Right lobe of liver (tissue), 6 donors: ENCODE measurements around the gene METTL25B. TPM values are rescaled to one million over a fixed set of nuclear protein-coding genes. Genes with fewer than 3 reads are reported as not detected.

ENCODE experiments used
- ATAC-seq, 4 donors: fragments of 200-7000 bp; cut with Tn5 transposase; one replicate each; pipeline ENCODE4 v1.9.1; 2020; ENCODE audit warnings: mild to moderate bottlenecking in 4 of 4, moderate library complexity in 4 of 4
- DNase-seq, 3 donors: peaks; one replicate each; pipeline ENCODE4 v3.0.0-alpha.2; 2020
- H3K27ac ChIP-seq, 3 donors: fragments of 200-600 bp; one replicate each; pipeline ENCODE4 v1.8.0; 2022
- H3K27me3 ChIP-seq, 2 donors: fragments of 200-600 bp; one replicate each; pipeline ENCODE4 v1.8.0; 2022
- H3K36me3 ChIP-seq, 4 donors: fragments of 200-600 bp; sonication (generic) in 1 of 4; one replicate each; pipeline versions ENCODE4 v1.5.1 to v1.8.0; 2017 to 2022; ENCODE audit warnings: control low read depth in 1 of 4
- H3K4me1 ChIP-seq, 4 donors: fragments of 200-600 bp; sonication (generic) in 1 of 4; one replicate each; pipeline versions ENCODE4 v1.5.1 to v1.8.0; 2017 to 2022; ENCODE audit warnings: control low read depth in 1 of 4
- H3K4me3 ChIP-seq, 3 donors: fragments of 200-600 bp; one replicate each; pipeline ENCODE4 v1.8.0; 2022
- H3K9me3 ChIP-seq, 4 donors: fragments of 200-600 bp; sonication (generic) in 1 of 4; one replicate each; pipeline versions ENCODE4 v1.5.1 to v1.8.0; 2017 to 2022; ENCODE audit warnings: control low read depth in 1 of 4
- POLR2A ChIP-seq: fragments of 450-650 bp; IDR thresholded peaks from one replicate; pipeline ENCODE4 v1.6.1; 2017; ENCODE audit warnings: antibody characterized with exemption, mild to moderate bottlenecking
- WGBS: methylation state at CpG from one replicate; pipeline ENCODE4 v1.1.6; 2018; ENCODE audit warnings: low coverage, low lambda C conversion rate; ENCODE audit not compliant: insufficient coverage; ENCODE audit errors: missing lambda C conversion rate; 5-methylcytosine and 5-hydroxymethylcytosine counted together
- intact Hi-C, 2 donors: fragments of 100-400 bp; cut with DNase I; formaldehyde crosslinking; loops; one replicate each; pipeline versions ENCODE4 v1.11.2 to v1.14.1; 2022
- total RNA-seq, 6 experiments: library from RNA; depleted of rRNA in 2 of 6; stranded (reverse); fragments of >200 nt in 2 of 6; fragmentation: NEBNext Ultra II Directional in 3 of 6; extraction: Animal tissue kit (Norgen Biotek cat#: 25700) in 3 of 6; gene quantifications; one replicate each; pipeline versions ENCODE4 v1.1.0 to v1.2.4, GENCODE V29; 2016 to 2023
- TF ChIP-seq, protein P1 (sequence below), 4 donors: fragments of 200-600 bp in 3 of 4; fragments of 450-650 bp in 1 of 4; IDR thresholded peaks; one replicate each; pipeline versions ENCODE4 v1.5.1 to v1.8.0; 2016 to 2022; ENCODE audit warnings: antibody characterized with exemption in 4 of 4, mild to moderate bottlenecking in 2 of 4
- donor health status: DM: no; HTN: yes; CAD: no.
- donor health status: DM: no; HTN: no; CAD: no.
- donor health status: DM: no; HTN: no; CAD: no.
- donor health status: DM: no; HTN: yes; CAD: no.
- donor health status: DM: no; HTN: yes; CAD: no.

The METTL25B gene
- total RNA-seq, 6 experiments from 2014 or later, result 11.6 to 25.7 (median 20.6) TPM

DNA sequence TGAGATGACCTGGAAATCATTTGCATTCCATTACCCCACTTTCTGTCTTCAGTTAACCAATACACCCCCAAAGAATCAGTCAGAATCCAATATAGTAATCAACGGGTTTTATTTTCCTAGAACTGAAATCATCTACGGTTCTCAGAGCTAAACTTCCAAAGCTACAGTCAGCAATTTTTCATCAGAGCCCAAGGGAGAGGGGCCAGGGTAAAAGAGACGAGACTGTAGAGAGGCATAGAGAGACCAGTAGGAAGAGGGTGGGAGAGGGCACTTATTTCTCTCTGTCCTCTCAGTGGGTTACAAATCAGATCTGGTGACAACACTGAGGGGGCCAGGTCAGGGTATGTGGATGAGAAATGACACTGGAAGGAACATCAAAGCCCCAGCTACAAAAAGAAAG lies 13.7 kb downstream of the METTL25B start:
- WGBS, result 76% methylated on average over 3 of the region's 3 CpGs
- H3K27ac ChIP-seq, result peak overlapping the region in 1 of 3 donors; percentile 61
- no peak overlapping the region for H3K4me3 ChIP-seq
- ATAC-seq (no peak), DNase-seq (no peak)
- intact Hi-C loops, result no loop called here
- H3K27me3 ChIP-seq, result no peaks in the 10 kb centered on the region
- TF ChIP-seq, protein P1, sequence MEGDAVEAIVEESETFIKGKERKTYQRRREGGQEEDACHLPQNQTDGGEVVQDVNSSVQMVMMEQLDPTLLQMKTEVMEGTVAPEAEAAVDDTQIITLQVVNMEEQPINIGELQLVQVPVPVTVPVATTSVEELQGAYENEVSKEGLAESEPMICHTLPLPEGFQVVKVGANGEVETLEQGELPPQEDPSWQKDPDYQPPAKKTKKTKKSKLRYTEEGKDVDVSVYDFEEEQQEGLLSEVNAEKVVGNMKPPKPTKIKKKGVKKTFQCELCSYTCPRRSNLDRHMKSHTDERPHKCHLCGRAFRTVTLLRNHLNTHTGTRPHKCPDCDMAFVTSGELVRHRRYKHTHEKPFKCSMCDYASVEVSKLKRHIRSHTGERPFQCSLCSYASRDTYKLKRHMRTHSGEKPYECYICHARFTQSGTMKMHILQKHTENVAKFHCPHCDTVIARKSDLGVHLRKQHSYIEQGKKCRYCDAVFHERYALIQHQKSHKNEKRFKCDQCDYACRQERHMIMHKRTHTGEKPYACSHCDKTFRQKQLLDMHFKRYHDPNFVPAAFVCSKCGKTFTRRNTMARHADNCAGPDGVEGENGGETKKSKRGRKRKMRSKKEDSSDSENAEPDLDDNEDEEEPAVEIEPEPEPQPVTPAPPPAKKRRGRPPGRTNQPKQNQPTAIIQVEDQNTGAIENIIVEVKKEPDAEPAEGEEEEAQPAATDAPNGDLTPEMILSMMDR (IDR thresholded peaks at IDR 0.05), result no peak
- TF ChIP-seq POLR2A, result no peak
- H3K9me3 ChIP-seq, result no peaks in the 10 kb centered on the region
- H3K36me3 ChIP-seq, result peaks cover 0 to 34% (median 11%) of the 10 kb centered on the region in 4 donors
- H3K4me1 ChIP-seq, result peaks cover 0 to 21% (median 8%) of the 10 kb centered on the region in 4 donors

DNA sequence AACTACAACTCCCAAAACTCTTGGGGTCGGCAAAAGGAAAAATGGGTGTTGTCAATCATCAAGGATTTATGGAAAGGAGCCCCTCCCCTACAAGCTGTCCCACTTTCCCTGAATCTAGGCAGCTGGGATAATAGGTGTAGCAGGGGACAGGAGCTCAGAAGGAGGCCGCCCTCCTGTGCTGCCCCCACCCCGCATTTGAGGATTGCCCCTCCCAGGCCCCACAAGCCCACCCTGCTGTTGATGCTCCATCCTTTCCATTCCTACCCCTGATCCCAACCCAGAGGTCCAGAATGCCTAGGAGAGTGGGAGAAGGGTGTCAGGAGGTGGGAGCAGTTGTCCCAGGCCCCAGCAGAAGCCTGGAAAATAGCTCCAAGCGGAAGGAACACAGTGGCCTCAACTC lies 14.5 kb downstream of the METTL25B start:
- intact Hi-C loops, result no loop called here
- Histone ChIP-seq H3K27ac (no peak overlapping the region), H3K4me3 (no peak overlapping the region), H3K36me3 (peaks cover 0 to 31% (median 7%) of the 10 kb centered on the region in 4 donors), H3K4me1 (peaks cover 0 to 25% (median 11%) of the 10 kb centered on the region in 4 donors), H3K27me3 (no peaks in the 10 kb centered on the region), H3K9me3 (no peaks in the 10 kb centered on the region)
- TF ChIP-seq, protein P1 (IDR thresholded peaks at IDR 0.05), result no peak
- no peak for TF ChIP-seq POLR2A
- DNase-seq, result no peak
- ATAC-seq, result no peak
- 92% methylated on average over 2 of the region's 4 CpGs for WGBS

DNA sequence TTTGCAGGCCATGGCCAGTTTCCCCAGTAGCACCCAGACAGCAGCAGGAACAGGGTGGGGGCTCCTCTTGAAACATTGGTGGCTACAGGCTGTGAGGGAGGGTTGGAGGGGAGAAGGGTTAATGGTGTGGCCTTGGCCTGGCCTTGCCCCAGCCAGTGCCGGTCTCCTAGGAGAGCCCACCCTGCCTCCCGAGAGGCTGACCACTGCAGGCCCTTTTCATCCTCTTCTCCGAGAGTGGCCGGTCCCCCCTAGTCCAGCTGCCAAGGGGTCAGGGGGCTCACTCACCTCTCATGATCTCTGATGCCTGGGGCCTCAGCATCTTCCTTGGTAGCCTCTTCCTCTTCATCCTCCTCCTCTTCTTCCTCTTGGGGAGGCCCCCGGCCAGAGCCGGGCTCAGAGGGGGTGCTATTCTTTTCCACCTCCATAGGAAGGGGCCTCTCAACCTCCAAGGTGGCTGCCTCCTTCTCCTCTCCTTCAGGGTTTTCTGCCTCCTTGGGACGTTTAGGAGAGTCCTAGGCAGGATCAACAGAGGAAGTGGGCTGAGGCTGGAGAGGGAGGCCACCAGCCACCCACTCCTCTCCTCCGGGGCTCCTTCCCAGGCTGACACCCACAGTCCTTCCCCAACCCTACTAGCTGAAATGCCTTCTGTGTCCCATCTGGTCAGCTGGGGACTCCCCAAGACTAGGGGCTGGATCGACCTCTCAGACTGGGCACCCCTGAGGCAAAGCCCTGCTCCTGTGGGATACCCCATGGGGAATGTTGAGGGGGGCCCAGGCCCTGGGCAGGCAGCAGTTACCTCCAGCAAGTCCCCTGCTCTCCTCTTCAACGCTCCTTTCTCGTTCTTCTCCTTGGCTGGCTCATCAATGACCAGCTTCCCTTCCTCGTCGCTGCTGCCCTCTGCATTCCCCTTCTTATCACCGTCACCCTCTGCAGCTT lies 15.4 kb downstream of the METTL25B start:
- ATAC-seq (no peak), DNase-seq (no peak)
- intact Hi-C loops, result no loop called here
- peaks cover 0 to 33% (median 15%) of the 10 kb centered on the region in 4 donors for H3K4me1 ChIP-seq
- H3K36me3 ChIP-seq, result peaks cover 0 to 30% (median 7%) of the 10 kb centered on the region in 4 donors
- 70% methylated on average over 2 of the region's 14 CpGs for WGBS
- no peak overlapping the region for H3K4me3 ChIP-seq
- TF ChIP-seq POLR2A, result no peak
- TF ChIP-seq, protein P1 (IDR thresholded peaks at IDR 0.05), result no peak
- no peaks in the 10 kb centered on the region for H3K27me3 ChIP-seq
- H3K9me3 ChIP-seq, result no peaks in the 10 kb centered on the region
- H3K27ac ChIP-seq, result no peak overlapping the region

DNA sequence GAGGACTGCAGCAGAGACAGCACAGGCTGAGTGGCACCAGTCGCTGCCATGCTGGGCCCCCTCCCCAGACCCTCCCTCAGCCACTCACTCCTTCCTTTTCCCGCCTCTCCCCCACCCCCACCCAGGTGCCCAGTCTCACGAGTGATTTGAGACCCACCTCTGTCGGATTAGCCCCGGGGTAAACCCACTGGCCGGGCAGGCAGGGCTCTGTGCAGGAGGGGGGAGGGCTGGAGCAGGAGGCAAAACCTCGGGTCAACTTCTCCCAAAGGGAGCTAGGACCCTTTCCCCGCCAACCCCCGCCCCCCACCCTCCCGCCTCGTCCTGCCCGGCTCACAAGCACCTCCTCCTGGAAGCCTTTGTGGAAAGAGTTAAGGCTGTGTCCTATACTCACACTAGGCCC lies 16.1 kb downstream of the METTL25B start:
- Histone ChIP-seq H3K27me3 (no peaks in the 10 kb centered on the region), H3K27ac (no peak overlapping the region), H3K4me1 (peaks cover 0 to 40% (median 19%) of the 10 kb centered on the region in 4 donors), H3K9me3 (no peaks in the 10 kb centered on the region), H3K4me3 (no peak overlapping the region), H3K36me3 (peaks cover 0 to 30% (median 7%) of the 10 kb centered on the region in 4 donors)
- WGBS, result 93% methylated on average over 2 of the region's 12 CpGs
- no peak for DNase-seq
- no peak for TF ChIP-seq POLR2A
- TF ChIP-seq, protein P1 (IDR thresholded peaks at IDR 0.05), result no peak
- intact Hi-C loops, result no loop called here
- no peak for ATAC-seq
